Measurements from ENCODE around the gene COMMD7. TPM values are rescaled to one million over a fixed set of nuclear protein-coding genes. Genes with fewer than 3 reads are reported as not detected.
"Not testable (repeated sequence)": the region's sequence is repeated elsewhere in the genome, so short reads cannot be mapped to it uniquely, and the experiment has no call there.

Gene COMMD7
- polyA plus RNA-seq, 1 donor, result 37.2 TPM

- DNase-seq (ENCODE audit: low read depth), result not testable (repeated sequence)
Measured at GRCh38 chr20:32765230-32765875, 22.1 kb upstream of the COMMD7 start.

- DNase-seq (ENCODE audit: low read depth), result no peak
Measured at GRCh38 chr20:32764005-32764960, 21.0 kb upstream of the COMMD7 start.

- no peak for DNase-seq (ENCODE audit: low read depth)
Measured at GRCh38 chr20:32763202-32764004, 20.1 kb upstream of the COMMD7 start.

- DNase-seq (ENCODE audit: low read depth), result no peak
Measured at GRCh38 chr20:32762754-32763201, 19.5 kb upstream of the COMMD7 start.

- peak; percentile 17 for DNase-seq (ENCODE audit: low read depth)
Measured at GRCh38 chr20:32761831-32762753, 18.8 kb upstream of the COMMD7 start, which contains the start of gene DNMT3B. Gene DNMT3B (plus strand): TSS chr20:32762385. CDS start chr20:32780324, 17,939 bp downstream.

GRCh38 chr20:32761417-32761830 lies 18.2 kb upstream of the COMMD7 start:
- no peak for DNase-seq (ENCODE audit: low read depth)

- no peak for DNase-seq (ENCODE audit: low read depth)
Measured at GRCh38 chr20:32756156-32756555, 12.9 kb upstream of the COMMD7 start.

- no peak for DNase-seq (ENCODE audit: low read depth)
Measured at GRCh38 chr20:32753731-32754130, 10.5 kb upstream of the COMMD7 start.

GRCh38 chr20:32752458-32753250 lies 9.4 kb upstream of the COMMD7 start:
- no peak for DNase-seq (ENCODE audit: low read depth)

- no peak for DNase-seq (ENCODE audit: low read depth)
Measured at GRCh38 chr20:32751702-32752457, 8.6 kb upstream of the COMMD7 start.

- DNase-seq (ENCODE audit: low read depth), result no peak
Measured at GRCh38 chr20:32751293-32751692, 8.0 kb upstream of the COMMD7 start.

GRCh38 chr20:32749914-32750637 lies 6.8 kb upstream of the COMMD7 start:
- no peak for DNase-seq (ENCODE audit: low read depth)

GRCh38 chr20:32742322-32743236 lies 688 bp downstream of the COMMD7 start:
- DNase-seq (ENCODE audit: low read depth), result no peak

GRCh38 chr20:32741151-32741550 lies 2.1 kb downstream of the COMMD7 start:
- no peak for DNase-seq (ENCODE audit: low read depth)

- no peak for DNase-seq (ENCODE audit: low read depth)
Measured at GRCh38 chr20:32737371-32738223, 5.7 kb downstream of the COMMD7 start.

- DNase-seq (ENCODE audit: low read depth), result no peak
Measured at GRCh38 chr20:32731882-32732266, 11.4 kb downstream of the COMMD7 start.

All from forelimb muscle (tissue), 1 donor.